IgD-negative memory B cell (primary cell): ENCODE measurements around the gene XYLT1. TPM values are rescaled to one million over a fixed set of nuclear protein-coding genes. Genes with fewer than 3 reads are reported as not detected.

Experiments
- H3K27ac Mint-ChIP-seq, 3 donors: one replicate each; pipeline ENCODE4 v1.8.0; 2020 to 2022; ENCODE audit warnings: mild to moderate bottlenecking in 3 of 3, mixed read lengths in 3 of 3, moderate library complexity in 1 of 3
- H3K27me3 Mint-ChIP-seq: one replicate; pipeline ENCODE4 v1.8.0; 2021; ENCODE audit warnings: mixed read lengths
- H3K36me3 Mint-ChIP-seq: one replicate; pipeline ENCODE4 v1.8.0; 2020; ENCODE audit warnings: mild to moderate bottlenecking, mixed read lengths
- H3K4me1 Mint-ChIP-seq, 3 donors: one replicate each; pipeline ENCODE4 v1.8.0; 2020 to 2022; ENCODE audit warnings: mixed read lengths in 3 of 3, mild to moderate bottlenecking in 1 of 3
- H3K4me3 Mint-ChIP-seq, 4 donors: one replicate each; pipeline ENCODE4 v1.8.0; 2020 to 2022; ENCODE audit warnings: mild to moderate bottlenecking in 4 of 4, mixed read lengths in 4 of 4, moderate library complexity in 3 of 4
- H3K9me3 Mint-ChIP-seq, 3 donors: one replicate each; pipeline ENCODE4 v1.8.0; 2020 to 2021; ENCODE audit warnings: mixed read lengths in 3 of 3, mild to moderate bottlenecking in 1 of 3
- polyA plus RNA-seq: library from polyadenylated mRNA; unstranded; fragments of 300-500 nt; fragmentation: Illumina TruSeq; gene quantifications from one replicate; pipeline ENCODE4 v1.2.3, GENCODE V29; 2021

XYLT1 gene
- polyA plus RNA-seq, 1 donor from 2014 or later, result 0.80 TPM

GRCh38 chr16:17471719-17472461 is 1.1 kb upstream of the XYLT1 start:
- Mint-ChIP-seq H3K9me3 (no peaks in the 10 kb centered on the region), H3K4me3 (peak overlapping the region; percentile 45 to 84 (median 80)), H3K36me3 (no peaks in the 10 kb centered on the region), H3K4me1 (peaks cover 34 to 53% (median 45%) of the 10 kb centered on the region in 3 donors), H3K27ac (peak overlapping the region in 1 of 3 donors; percentile 52), H3K27me3 (peaks cover 19% of the 10 kb centered on the region)

- peak overlapping the region; percentile 92 to 97 (median 96) for H3K4me3 Mint-ChIP-seq
- peaks cover 28 to 45% (median 39%) of the 10 kb centered on the region in 3 donors for H3K4me1 Mint-ChIP-seq
- H3K9me3 Mint-ChIP-seq, result no peaks in the 10 kb centered on the region
- H3K27me3 Mint-ChIP-seq, result peaks cover 16% of the 10 kb centered on the region
- H3K27ac Mint-ChIP-seq, result peak overlapping the region in 2 of 3 donors; percentile 1 to 41
- H3K36me3 Mint-ChIP-seq, result no peaks in the 10 kb centered on the region
Observed at GRCh38 chr16:17470182-17470907, 415 bp downstream of the XYLT1 start.

DNA sequence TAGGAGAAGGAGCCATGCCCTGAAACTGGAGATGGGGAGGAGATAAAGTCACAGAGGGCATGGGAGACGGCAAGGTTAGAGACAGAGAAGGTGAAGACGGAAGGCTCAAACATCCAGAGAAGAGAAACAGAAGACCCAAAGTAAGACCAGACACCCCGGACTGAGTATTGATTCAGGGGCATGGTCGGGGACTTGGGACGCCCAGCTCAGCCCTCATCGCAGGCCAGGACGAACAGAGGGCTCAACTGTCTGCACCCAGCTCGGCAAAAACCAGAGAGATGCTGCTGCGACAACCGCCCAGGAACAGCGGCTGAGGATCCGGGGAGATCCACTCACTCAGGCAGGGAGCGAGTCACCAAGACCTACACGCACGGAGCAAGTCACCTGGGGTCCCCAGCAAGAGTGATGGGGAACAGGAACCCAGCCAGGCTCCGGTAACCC is 999 bp downstream of the XYLT1 start:
- Mint-ChIP-seq H3K4me1 (peaks cover 28 to 41% (median 35%) of the 10 kb centered on the region in 3 donors), H3K9me3 (no peaks in the 10 kb centered on the region), H3K27ac (peak overlapping the region in 2 of 3 donors; percentile 1 to 41), H3K27me3 (peaks cover 12% of the 10 kb centered on the region), H3K36me3 (no peaks in the 10 kb centered on the region), H3K4me3 (peak overlapping the region; percentile 92 to 97 (median 96))

DNA sequence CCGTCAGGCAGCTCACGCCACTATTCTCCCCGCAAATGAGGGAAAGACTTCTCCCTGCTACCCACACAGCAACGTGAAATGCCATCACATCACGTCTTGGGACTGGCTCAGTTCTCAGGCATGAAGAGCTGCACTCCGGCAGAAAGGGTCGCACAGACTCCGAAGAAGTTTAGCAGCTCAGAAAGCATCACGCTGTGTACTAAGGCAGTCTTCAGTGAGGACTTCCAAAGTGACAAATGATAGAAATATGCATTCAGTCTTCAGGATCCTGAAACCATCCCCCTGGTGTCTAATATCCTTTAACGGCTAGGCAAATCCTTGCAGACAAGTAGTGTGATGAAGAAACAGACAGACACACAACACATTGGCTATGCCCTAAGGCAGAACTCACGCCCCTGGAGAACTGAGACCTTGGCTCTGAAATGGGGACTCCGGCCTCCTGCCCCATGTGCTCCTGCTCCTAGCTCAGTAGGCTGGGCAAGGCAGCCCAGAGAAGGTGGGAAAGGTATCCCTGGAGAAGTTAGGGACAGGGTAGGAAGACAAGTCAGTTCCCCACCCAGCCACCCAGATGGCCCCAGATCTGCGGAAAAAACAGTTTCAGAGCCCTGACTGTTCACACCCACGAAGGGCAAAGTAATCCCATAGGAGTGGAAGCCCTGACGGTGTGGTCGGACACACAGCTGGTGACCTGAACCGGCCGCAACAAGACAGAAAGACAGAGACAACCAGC is 1.6 kb downstream of the XYLT1 start:
- Mint-ChIP-seq H3K36me3 (no peaks in the 10 kb centered on the region), H3K4me3 (peak overlapping the region; percentile 92 to 97 (median 96)), H3K4me1 (peaks cover 26 to 36% (median 29%) of the 10 kb centered on the region in 3 donors), H3K27ac (peak overlapping the region in 2 of 3 donors; percentile 5 to 41), H3K27me3 (peaks cover 11% of the 10 kb centered on the region), H3K9me3 (no peaks in the 10 kb centered on the region)

GRCh38 chr16:17468611-17469010 is 2.1 kb downstream of the XYLT1 start:
- Mint-ChIP-seq H3K9me3 (no peaks in the 10 kb centered on the region), H3K36me3 (no peaks in the 10 kb centered on the region), H3K27ac (peak overlapping the region in 2 of 3 donors; percentile 5 to 41), H3K27me3 (peaks cover 11% of the 10 kb centered on the region), H3K4me3 (peak overlapping the region; percentile 92 to 97 (median 96)), H3K4me1 (peaks cover 25 to 35% (median 31%) of the 10 kb centered on the region in 3 donors)

DNA sequence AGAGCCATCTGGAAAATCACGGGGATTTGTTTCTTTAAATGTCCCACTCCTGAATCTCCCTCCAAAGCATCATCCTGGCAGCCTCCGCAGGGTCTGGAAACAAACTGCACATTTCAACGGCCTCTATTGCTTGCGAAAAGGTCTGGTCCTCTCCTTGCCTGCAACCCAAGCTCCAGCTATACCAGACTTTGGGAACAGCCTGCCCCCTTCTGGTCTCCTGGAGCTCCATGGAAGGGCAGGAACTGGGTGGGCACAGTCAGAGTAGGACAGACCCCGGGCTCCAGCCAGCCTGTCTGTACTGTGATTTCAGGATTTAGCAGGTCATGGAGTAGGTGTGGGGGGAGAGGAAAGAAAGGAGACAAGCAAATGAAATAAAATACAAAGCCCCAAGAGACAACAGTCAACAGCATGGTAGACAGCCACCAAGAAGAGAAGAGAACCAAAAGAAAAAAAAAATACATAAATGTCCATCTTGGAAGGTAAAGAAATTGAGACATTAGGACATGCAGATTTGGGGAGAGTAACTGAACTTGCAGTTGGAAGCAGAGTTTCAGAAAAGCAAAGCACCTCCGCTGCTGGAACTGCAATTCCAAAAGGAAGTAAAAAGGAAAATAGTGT is 2.7 kb downstream of the XYLT1 start:
- H3K4me1 Mint-ChIP-seq, result peaks cover 23 to 41% (median 36%) of the 10 kb centered on the region in 3 donors
- peak overlapping the region; percentile 78 to 97 (median 94) for H3K4me3 Mint-ChIP-seq
- H3K27me3 Mint-ChIP-seq, result peaks cover 11% of the 10 kb centered on the region
- no peaks in the 10 kb centered on the region for H3K9me3 Mint-ChIP-seq
- no peaks in the 10 kb centered on the region for H3K36me3 Mint-ChIP-seq
- H3K27ac Mint-ChIP-seq, result peak overlapping the region in 2 of 3 donors; percentile 5 to 41

GRCh38 chr16:17466876-17467275 is 3.9 kb downstream of the XYLT1 start:
- H3K9me3 Mint-ChIP-seq, result no peaks in the 10 kb centered on the region
- no peak overlapping the region for H3K27ac Mint-ChIP-seq
- peak overlapping the region in 1 of 4 donors; percentile 46 for H3K4me3 Mint-ChIP-seq

DNA sequence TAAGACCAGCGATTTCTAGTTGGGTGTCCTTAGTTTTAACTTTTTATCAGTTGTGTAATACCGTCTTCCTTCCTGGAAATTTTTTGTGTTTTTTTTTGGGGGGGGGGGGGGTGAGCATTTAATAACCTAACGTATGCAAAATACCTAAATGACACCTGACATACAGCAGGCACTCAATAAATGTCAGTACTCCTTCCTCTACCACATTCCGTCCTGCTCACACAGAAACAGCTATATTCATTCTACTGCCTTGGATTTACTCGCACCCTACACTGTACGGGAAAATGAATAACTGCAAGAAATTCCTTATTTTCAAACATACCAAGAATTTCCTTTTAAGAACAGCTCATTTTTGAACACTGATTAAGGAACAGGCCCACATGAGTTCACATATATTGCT is 5.3 kb downstream of the XYLT1 start:
- no peaks in the 10 kb centered on the region for H3K9me3 Mint-ChIP-seq
- peaks cover 42 to 66% (median 59%) of the 10 kb centered on the region in 3 donors for H3K4me1 Mint-ChIP-seq
- no peaks in the 10 kb centered on the region for H3K36me3 Mint-ChIP-seq
- no peak overlapping the region for H3K27ac Mint-ChIP-seq
- H3K27me3 Mint-ChIP-seq, result peaks cover 11% of the 10 kb centered on the region
- H3K4me3 Mint-ChIP-seq, result no peak overlapping the region

More at GRCh38 chr16:17466876-17467275, 3.9 kb downstream of the XYLT1 start:
- Mint-ChIP-seq H3K36me3 (no peaks in the 10 kb centered on the region), H3K4me1 (peaks cover 31 to 51% (median 45%) of the 10 kb centered on the region in 3 donors), H3K27me3 (peaks cover 11% of the 10 kb centered on the region)

GRCh38 chr16:17463335-17463734 is 7.4 kb downstream of the XYLT1 start:
- Mint-ChIP-seq H3K36me3 (no peaks in the 10 kb centered on the region), H3K9me3 (no peaks in the 10 kb centered on the region), H3K27ac (peak overlapping the region in 1 of 3 donors; percentile 30), H3K4me3 (peak overlapping the region in 2 of 4 donors; percentile 7 to 19), H3K4me1 (peaks cover 41 to 62% (median 55%) of the 10 kb centered on the region in 3 donors), H3K27me3 (peaks cover 15% of the 10 kb centered on the region)

DNA sequence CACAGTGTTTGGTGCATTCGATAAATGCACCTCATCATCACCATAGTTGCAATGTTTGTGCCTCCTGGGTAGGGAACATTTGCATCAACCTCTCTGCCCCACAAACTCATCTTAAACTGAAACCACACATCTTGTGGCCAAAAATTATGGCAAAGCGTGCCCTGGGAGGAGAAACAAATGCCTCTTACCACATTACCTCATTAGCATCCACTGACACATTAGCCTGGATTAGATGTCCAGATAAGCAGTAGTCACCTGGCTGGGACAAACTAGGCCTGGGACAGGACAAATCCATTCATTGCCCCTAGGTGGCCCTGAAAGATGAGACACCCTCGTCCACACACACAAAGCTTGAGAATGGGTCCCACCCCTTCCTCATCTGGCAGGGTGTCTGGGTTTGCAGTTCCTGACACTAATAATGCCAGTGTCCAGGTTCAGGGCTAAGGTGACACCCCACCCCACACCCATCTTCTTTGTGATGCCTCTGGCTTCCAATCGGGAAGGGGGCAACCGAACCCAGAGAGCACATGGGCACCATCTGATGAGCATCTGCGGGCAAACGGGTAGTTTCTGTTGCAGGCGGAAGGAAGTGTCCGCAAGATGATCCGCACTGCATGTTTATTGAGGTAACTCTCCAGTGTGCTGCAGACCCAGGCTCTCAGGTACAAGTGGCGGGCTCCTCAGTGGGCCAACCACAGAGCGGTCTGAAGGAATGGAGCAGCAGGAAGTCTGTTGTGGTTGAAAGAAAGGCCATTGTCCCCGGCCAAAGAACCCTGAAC is 8.6 kb downstream of the XYLT1 start:
- Mint-ChIP-seq H3K27ac (peak overlapping the region; percentile 37 to 80 (median 67)), H3K27me3 (peaks cover 12% of the 10 kb centered on the region), H3K36me3 (peaks cover 3% of the 10 kb centered on the region), H3K4me3 (peak overlapping the region; percentile 7 to 91 (median 32)), H3K4me1 (peaks cover 33 to 52% (median 50%) of the 10 kb centered on the region in 3 donors), H3K9me3 (no peaks in the 10 kb centered on the region)

- Mint-ChIP-seq H3K9me3 (no peaks in the 10 kb centered on the region), H3K36me3 (peaks cover 3% of the 10 kb centered on the region), H3K27me3 (peaks cover 12% of the 10 kb centered on the region), H3K27ac (peak overlapping the region; percentile 31 to 84 (median 38)), H3K4me3 (peak overlapping the region in 3 of 4 donors; percentile 11 to 83 (median 59)), H3K4me1 (peaks cover 33 to 50% (median 47%) of the 10 kb centered on the region in 3 donors)
Observed at GRCh38 chr16:17460890-17461289, 9.9 kb downstream of the XYLT1 start.

GRCh38 chr16:17459903-17460521 is 10.7 kb downstream of the XYLT1 start:
- Mint-ChIP-seq H3K9me3 (no peaks in the 10 kb centered on the region), H3K27me3 (peaks cover 12% of the 10 kb centered on the region), H3K36me3 (peaks cover 3% of the 10 kb centered on the region), H3K27ac (peak overlapping the region; percentile 23 to 84 (median 38)), H3K4me3 (peak overlapping the region; percentile 11 to 90 (median 52)), H3K4me1 (peaks cover 33 to 50% (median 47%) of the 10 kb centered on the region in 3 donors)

DNA sequence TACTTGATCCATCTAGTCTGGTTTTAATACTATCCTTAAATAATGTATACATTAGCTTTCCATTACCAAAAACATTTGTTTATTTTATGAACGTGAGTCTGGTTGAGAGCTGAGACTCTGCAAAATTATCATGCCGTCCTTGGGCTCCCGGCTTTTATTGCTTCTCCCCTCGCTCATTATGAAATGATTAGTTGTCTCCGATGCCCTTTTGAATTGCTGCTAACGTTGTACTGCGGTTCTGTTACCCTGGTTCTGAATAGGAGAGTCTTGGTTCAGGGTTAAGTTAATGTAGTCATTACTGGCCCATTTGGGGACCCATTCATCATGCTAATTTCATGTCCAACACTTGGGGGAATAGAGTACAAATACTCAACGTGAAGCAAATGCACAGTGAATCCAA is 12.8 kb downstream of the XYLT1 start:
- Mint-ChIP-seq H3K36me3 (peaks cover 5% of the 10 kb centered on the region), H3K4me1 (peaks cover 32 to 44% (median 38%) of the 10 kb centered on the region in 3 donors), H3K27ac (no peak overlapping the region), H3K4me3 (peak overlapping the region in 1 of 4 donors; percentile 26), H3K27me3 (peaks cover 12% of the 10 kb centered on the region), H3K9me3 (no peaks in the 10 kb centered on the region)
